T-helper 2 cell treated with Interferon-gamma antibody and Interleukin-4, amounts not matched to agents 5 μg/mL and 100 μg/mL, for 36 hours (primary cell): ENCODE results near the gene APOE.
"Not testable (repeated sequence)": the region's sequence is repeated elsewhere in the genome, so short reads cannot be mapped to it uniquely, and the experiment has no call there.

Source experiments
- DNase-seq: peaks from one replicate; pipeline ENCODE4 v3.0.0; 2021; ENCODE audit warnings: low spot score
- H3K27ac Mint-ChIP-seq: one replicate; pipeline ENCODE4 v1.8.0; 2021; ENCODE audit warnings: mild to moderate bottlenecking, mixed read lengths
- H3K27me3 Mint-ChIP-seq: one replicate; pipeline ENCODE4 v1.8.0; 2021; ENCODE audit warnings: low read depth, mixed read lengths
- H3K36me3 Mint-ChIP-seq: one replicate; pipeline ENCODE4 v1.8.0; 2021; ENCODE audit warnings: low read depth, mixed read lengths
- H3K4me1 Mint-ChIP-seq: one replicate; pipeline ENCODE4 v1.8.0; 2021; ENCODE audit warnings: low read depth, mixed read lengths
- H3K4me3 Mint-ChIP-seq: one replicate; pipeline ENCODE4 v1.8.0; 2022; ENCODE audit warnings: mild to moderate bottlenecking, moderate library complexity, mixed read lengths
- H3K9me3 Mint-ChIP-seq: one replicate; pipeline ENCODE4 v1.8.0; 2021; ENCODE audit warnings: mixed read lengths

Gene APOE

DNA sequence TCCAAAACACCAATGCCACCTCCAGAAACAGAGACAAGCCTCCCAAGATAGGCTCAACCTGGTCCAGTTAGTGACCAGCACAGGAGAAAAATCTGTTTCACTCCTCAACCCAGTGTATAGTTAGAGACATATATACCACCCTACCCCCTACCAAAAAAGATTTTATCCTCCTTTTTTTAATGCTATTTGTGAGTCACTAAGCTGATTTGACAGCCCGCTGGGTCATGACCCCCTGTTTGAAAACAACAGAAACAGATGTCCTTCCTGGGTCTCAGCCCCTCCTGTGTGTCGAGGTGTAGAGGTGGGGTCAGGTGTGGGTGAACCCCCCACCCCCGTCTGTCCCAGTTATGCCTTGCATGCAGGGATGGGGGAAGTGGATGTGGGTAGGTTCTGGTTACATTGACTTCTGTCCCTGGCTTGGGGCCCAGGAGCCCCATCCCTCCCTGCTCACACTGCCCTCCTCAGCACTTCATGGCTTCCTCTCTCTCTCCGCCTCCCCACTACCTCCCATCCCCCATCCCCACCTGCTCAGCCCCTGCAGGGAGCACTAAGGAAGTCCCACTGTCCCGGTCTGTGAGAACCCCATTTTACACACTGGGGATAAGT lies 28.6 kb upstream of the APOE start:
- H3K4me3 Mint-ChIP-seq = no peak overlapping the region
- no peaks in the 10 kb centered on the region for H3K9me3 Mint-ChIP-seq
- H3K27me3 Mint-ChIP-seq = no peaks in the 10 kb centered on the region
- DNase-seq = no peak
- no peaks in the 10 kb centered on the region for H3K36me3 Mint-ChIP-seq
- no peak overlapping the region for H3K27ac Mint-ChIP-seq
- peaks cover 1% of the 10 kb centered on the region for H3K4me1 Mint-ChIP-seq

DNA sequence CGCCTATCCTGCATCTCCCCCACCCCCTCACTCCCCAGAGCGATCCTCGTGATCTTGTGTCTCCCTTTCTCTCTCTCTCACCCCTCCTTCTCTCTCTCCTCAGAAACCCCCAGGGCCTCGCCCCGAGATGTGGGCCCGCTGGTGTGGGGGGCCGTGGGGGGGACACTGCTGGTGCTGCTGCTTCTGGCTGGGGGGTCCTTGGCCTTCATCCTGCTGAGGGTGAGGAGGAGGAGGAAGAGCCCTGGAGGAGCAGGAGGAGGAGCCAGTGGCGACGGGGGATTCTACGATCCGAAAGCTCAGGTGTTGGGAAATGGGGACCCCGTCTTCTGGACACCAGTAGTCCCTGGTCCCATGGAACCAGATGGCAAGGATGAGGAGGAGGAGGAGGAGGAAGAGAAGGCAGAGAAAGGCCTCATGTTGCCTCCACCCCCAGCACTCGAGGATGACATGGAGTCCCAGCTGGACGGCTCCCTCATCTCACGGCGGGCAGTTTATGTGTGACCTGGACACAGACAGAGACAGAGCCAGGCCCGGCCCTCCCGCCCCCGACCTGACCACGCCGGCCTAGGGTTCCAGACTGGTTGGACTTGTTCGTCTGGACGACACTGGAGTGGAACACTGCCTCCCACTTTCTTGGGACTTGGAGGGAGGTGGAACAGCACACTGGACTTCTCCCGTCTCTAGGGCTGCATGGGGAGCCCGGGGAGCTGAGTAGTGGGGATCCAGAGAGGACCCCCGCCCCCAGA lies 27.3 kb upstream of the APOE start:
- H3K27me3 Mint-ChIP-seq = no peaks in the 10 kb centered on the region
- H3K27ac Mint-ChIP-seq = no peak overlapping the region
- DNase-seq = no peak

DNA sequence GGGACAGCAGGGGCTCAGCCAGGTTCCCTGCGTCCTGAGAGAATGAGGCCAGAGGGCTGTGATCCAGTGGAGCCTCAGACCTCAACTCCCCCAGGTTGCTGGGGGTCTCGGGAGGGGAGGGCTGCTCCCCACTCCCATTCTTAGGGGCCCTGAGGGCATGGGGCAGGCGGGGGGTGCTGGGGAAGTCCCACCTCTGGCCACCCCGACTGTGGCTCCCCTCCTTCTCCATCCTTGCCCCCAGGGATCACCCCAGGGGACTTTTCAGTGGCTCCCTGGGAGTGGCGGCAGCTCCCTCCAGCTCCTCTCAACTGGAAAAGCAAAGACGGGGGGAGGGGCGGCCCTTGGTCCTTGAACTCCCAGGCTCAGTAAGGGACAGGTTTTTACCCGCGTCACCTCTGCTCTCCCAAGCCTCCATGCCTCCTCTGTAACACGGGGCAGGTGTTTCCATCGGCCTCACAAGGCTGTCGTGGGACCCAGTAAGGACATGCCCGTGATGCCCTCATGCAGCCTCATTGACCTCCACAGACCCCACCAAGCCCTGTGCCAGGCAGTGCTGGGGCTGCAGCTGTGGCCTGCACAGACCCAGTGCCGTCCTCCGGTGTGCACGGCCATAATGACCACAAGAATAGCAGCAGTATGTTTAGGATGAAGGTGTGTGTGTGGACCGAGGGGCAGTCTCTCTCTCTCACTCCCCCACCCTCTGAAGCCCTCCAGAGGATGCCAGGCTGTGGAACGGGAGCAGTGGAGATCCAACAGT lies 26.1 kb upstream of the APOE start:
- no peak for DNase-seq
- Mint-ChIP-seq H3K27ac (no peak overlapping the region), H3K9me3 (no peaks in the 10 kb centered on the region), H3K4me3 (no peak overlapping the region), H3K27me3 (no peaks in the 10 kb centered on the region), H3K36me3 (no peaks in the 10 kb centered on the region), H3K4me1 (peaks cover 1% of the 10 kb centered on the region)

More for the DNA sequence above, 27.3 kb upstream of the APOE start:
- Mint-ChIP-seq H3K9me3 (no peaks in the 10 kb centered on the region), H3K4me1 (peaks cover 1% of the 10 kb centered on the region), H3K36me3 (no peaks in the 10 kb centered on the region), H3K4me3 (no peak overlapping the region)

DNA sequence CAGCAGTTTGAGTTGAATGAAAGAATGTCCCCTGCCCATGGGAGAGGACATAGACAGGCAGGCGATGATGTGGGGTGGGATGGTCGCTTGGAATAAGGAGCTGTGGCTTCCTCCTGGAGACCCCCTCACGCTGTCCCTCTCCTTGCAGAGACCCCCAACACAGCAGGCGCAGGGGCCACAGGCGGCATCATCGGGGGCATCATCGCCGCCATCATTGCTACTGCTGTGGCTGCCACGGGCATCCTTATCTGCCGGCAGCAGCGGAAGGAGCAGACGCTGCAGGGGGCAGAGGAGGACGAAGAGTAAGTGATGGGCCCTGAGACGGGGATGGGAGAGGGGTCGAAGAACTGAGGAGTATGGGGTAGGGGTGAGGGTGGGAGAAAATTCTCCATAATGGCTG lies 23.5 kb upstream of the APOE start:
- no peaks in the 10 kb centered on the region for H3K9me3 Mint-ChIP-seq
- no peak for DNase-seq
- no peaks in the 10 kb centered on the region for H3K36me3 Mint-ChIP-seq
- peaks cover 1% of the 10 kb centered on the region for H3K4me1 Mint-ChIP-seq
- H3K4me3 Mint-ChIP-seq = no peak overlapping the region
- H3K27me3 Mint-ChIP-seq = no peaks in the 10 kb centered on the region
- H3K27ac Mint-ChIP-seq = no peak overlapping the region

DNA sequence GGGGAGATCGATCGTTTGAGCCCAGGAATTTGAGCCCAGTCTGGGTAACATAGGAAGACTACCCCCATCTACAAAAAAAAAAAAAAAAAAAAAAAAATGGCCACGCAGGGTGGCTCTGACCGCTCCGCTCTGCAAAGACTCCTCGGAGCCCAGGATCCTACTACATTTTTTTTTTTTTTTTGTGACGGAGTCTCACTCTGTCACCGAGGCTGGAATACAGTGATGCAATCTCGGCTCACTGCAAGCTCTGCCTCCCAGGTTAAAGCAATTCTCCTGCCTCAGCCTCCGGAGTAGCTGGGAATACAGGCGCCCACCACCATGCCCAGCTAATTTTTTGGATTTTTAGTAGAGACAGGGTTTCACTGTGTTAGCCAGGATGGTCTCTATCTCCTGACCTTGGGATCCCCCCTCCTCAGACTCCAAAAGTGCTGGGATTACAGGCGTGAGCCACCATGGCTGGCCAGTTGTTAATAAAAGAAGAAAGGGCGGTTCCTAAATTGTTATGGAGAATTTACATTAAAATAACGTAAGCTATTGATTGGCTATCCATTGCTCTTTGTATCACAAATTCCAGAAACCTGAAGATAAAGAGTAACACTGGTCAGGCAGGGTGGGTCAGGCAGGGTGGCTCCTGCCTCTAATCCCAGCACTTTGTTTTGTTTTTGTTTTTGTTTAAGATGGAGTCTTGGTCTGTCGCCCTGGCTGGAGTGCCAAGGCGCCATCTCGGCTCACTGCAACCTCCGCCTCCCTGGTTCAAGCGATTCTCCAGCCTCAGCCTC lies 22.8 kb upstream of the APOE start:
- H3K9me3 Mint-ChIP-seq, H3K4me1 Mint-ChIP-seq, H3K36me3 Mint-ChIP-seq, H3K27me3 Mint-ChIP-seq, DNase-seq, H3K27ac Mint-ChIP-seq, H3K4me3 Mint-ChIP-seq: not testable (repeated sequence)

DNA sequence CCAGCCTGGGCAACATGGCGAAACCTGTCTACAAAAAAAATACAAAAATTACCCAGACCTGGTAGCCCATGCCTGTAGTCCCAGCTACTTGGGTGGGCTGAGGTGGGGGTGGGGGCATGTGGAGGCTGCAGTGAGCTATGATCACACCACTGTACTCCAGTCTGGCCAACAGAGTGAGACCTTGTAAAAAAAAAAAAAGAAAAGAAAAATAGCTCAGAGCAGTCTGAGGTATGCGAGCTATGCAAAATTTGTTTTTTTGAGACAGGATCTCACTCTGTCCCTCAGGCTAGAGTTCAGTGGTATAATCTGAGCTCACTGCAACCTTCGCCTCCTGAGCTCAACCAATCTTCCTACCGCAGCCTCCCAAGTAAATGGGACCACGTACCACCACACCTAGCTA lies 21.7 kb upstream of the APOE start:
- H3K4me1 Mint-ChIP-seq = no peaks in the 10 kb centered on the region
- H3K27ac Mint-ChIP-seq = no peak overlapping the region
- no peak overlapping the region for H3K4me3 Mint-ChIP-seq
- no peaks in the 10 kb centered on the region for H3K27me3 Mint-ChIP-seq
- no peaks in the 10 kb centered on the region for H3K9me3 Mint-ChIP-seq
- H3K36me3 Mint-ChIP-seq = no peaks in the 10 kb centered on the region
- no peak for DNase-seq

DNA sequence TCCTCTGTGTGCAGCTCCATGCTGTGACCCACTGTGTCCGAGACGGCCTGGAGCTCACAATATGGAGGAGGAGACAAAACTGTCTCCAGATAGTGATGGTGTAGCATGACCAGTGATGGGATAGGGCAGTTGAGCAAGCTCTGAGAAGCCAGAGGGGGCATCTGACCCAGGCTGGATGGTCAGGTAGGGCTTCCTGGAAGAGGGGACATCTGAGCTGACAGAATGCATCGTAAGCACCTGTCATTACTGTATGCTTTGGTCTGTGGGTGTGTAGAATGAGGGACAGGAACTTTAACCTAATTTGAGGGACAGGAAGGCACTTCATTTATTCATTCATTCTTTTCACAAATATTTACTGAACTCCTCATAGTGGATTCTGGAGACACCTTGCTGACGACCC lies 21.0 kb upstream of the APOE start:
- Mint-ChIP-seq H3K9me3 (peaks cover 3% of the 10 kb centered on the region), H3K27ac (no peak overlapping the region), H3K4me3 (no peak overlapping the region), H3K4me1 (peaks cover 2% of the 10 kb centered on the region), H3K27me3 (no peaks in the 10 kb centered on the region), H3K36me3 (no peaks in the 10 kb centered on the region)
- no peak for DNase-seq

DNA sequence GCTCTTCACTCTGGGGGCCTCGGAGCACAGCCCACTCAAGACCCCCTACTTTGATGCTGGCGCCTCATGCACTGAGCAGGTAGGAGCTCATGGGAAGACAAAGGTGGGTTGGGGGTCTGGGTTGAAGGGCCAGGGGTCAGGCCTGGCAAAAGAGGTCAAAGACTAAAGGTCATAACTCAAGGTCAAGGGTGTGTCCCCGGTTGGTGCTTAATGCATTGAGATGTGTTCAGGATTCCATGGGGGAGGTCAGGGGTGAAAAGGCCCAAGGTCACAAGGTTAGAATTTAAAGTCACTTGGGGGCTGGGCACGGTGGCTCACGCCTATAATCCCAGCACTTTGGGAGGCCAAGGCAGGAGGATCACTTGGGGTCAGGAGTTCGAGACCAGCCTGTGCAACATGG lies 19.5 kb upstream of the APOE start:
- no peak overlapping the region for H3K4me3 Mint-ChIP-seq
- H3K4me1 Mint-ChIP-seq = peaks cover 7% of the 10 kb centered on the region
- no peak for DNase-seq
- peaks cover 4% of the 10 kb centered on the region for H3K36me3 Mint-ChIP-seq
- no peaks in the 10 kb centered on the region for H3K27me3 Mint-ChIP-seq
- H3K27ac Mint-ChIP-seq = no peak overlapping the region
- H3K9me3 Mint-ChIP-seq = peaks cover 3% of the 10 kb centered on the region

DNA sequence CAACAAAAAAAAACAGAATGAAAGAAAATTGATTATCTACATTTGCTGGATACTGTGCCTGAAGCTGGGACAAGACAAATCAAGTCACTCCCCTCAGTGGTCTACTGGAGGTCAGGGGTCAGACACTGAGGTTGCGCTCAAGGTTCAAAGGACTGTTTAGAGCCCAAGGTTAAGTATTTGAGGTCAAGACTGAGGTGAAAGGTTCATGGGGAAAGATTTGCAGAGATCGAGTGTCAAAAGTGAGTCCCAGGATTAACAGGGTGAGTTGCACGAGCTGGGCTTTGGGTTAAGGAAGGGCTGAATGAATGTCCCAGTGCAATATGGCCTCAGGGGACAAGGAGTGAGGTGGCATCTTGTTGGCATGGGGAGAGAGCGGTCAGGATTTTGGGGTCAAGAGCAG lies 17.9 kb upstream of the APOE start:
- Mint-ChIP-seq H3K9me3 (peaks cover 3% of the 10 kb centered on the region), H3K36me3 (peaks cover 8% of the 10 kb centered on the region), H3K4me1 (peaks cover 15% of the 10 kb centered on the region), H3K4me3 (no peak overlapping the region), H3K27me3 (no peaks in the 10 kb centered on the region), H3K27ac (no peak overlapping the region)
- DNase-seq = no peak

DNA sequence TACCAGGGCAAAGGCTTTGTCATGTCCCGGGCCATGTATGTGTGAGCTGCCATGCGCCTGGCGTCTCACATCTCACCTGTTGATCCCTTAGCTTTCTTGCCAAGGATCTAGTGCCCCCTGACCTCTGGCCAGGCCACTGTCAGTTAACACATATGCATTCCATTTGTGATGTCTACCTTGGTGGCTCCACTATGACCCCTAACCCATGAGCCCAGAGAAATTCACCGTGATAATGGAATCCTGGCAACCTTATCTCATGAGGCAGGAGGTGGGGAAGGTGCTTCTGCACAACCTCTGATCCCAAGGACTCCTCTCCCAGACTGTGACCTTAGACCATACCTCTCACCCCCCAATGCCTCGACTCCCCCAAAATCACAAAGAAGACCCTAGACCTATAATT lies 17.3 kb upstream of the APOE start:
- H3K9me3 Mint-ChIP-seq, H3K27me3 Mint-ChIP-seq, DNase-seq, H3K4me3 Mint-ChIP-seq, H3K27ac Mint-ChIP-seq: not testable (repeated sequence)
- Mint-ChIP-seq H3K36me3 (peaks cover 15% of the 10 kb centered on the region), H3K4me1 (peaks cover 17% of the 10 kb centered on the region)

DNA sequence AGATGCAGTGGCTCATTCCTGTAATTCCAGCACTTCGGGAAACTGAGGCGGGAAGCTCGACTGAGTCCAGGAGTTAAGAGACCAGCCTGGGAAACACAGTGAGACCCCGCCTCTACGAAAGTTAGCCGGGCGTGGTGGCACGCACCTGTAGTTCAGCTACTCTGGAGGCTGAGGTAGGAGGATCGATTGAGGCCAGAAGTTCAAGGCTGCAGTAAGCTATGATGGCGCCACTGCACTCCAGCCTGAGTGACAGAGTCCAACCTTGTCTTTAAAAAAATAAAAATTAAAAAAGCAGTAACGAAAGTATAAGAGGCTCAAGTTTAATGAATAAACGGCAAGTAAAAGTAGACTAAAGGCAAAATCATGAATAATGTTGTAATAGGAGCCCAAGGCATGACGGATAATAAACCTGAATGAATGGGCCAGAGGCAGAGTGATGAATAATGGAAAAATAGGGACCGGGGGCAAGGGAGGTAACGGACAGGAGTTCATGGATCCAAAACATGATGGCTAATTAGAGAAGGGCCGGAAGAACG lies 15.7 kb upstream of the APOE start:
- Mint-ChIP-seq H3K27ac (peak overlapping the region; percentile 97), H3K4me3 (peak overlapping the region; percentile 86), H3K4me1 (peaks cover 17% of the 10 kb centered on the region), H3K36me3 (peaks cover 26% of the 10 kb centered on the region), H3K9me3 (peaks cover 3% of the 10 kb centered on the region), H3K27me3 (no peaks in the 10 kb centered on the region)
- no peak for DNase-seq

DNA sequence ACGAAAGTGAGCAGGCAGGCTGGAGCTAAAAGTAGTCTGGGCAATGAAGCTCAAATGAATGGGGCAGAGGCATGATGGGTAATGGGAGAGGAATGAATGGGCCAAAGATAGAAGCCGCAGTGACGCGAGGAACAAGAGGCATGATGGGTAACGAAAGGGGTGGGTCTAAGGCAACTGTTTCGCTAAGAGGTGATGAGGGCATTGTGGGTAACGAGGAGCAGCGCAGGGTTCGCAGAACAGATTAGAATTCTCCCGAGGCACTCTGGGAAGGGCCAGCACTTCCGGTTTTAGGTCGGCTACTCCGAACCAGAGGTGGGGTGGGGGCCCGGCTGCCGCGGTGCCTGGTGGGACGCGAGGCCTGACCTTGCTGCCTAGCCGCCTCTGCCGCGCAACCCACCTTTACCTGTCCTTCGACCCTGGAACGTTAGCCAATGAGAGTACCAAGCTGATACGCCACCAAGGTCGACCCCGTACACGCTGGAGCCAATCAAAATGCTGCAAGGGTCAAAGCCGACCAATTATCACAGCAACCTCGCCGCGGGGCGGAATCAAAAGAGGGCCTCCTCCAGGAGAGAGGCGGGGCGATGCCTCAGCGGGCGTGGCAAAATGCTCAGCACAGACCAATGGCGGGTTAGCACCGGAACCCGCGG lies 15.1 kb upstream of the APOE start:
- Mint-ChIP-seq H3K27me3 (no peaks in the 10 kb centered on the region), H3K27ac (peak overlapping the region; percentile 97), H3K36me3 (peaks cover 30% of the 10 kb centered on the region), H3K9me3 (peaks cover 3% of the 10 kb centered on the region), H3K4me3 (peak overlapping the region; percentile 86), H3K4me1 (peaks cover 17% of the 10 kb centered on the region)
- peak; percentile 100 for DNase-seq
